Ascending aorta (tissue), 2 donors: ENCODE measurements around the gene LAMA4. TPM values are rescaled to one million over a fixed set of nuclear protein-coding genes. Genes with fewer than 3 reads are reported as not detected.
A peak's percentile ranks its signal among the peaks of the same experiment; 100 is the strongest.

ENCODE experiments used
- DNase-seq, 2 donors: peaks; one replicate each; pipeline ENCODE4 v3.0.0-alpha.2; 2019; ENCODE audit warnings: low spot score in 2 of 2
- H3K27ac ChIP-seq, 2 donors: fragments of 200-600 bp; sonication (generic); one replicate each; pipeline ENCODE4 v1.5.1; 2016 to 2017; ENCODE audit warnings: mild to moderate bottlenecking in 1 of 2
- H3K27me3 ChIP-seq: fragments of 200-600 bp; sonication (generic); one replicate; pipeline ENCODE4 v1.5.1; 2017
- H3K36me3 ChIP-seq, 2 donors: fragments of 200-600 bp; sonication (generic); one replicate each; pipeline ENCODE4 v1.5.1; 2016
- H3K4me1 ChIP-seq, 2 donors: fragments of 200-600 bp; sonication (generic); one replicate each; pipeline ENCODE4 v1.5.1; 2016 to 2017; ENCODE audit warnings: mild to moderate bottlenecking in 1 of 2
- H3K4me3 ChIP-seq, 2 donors: fragments of 200-600 bp; sonication (generic); one replicate each; pipeline ENCODE4 v1.5.1; 2016 to 2017; ENCODE audit warnings: mild to moderate bottlenecking in 1 of 2
- H3K9me3 ChIP-seq, 2 donors: fragments of 200-600 bp; sonication (generic); one replicate each; pipeline ENCODE4 v1.5.1; 2016
- intact Hi-C: fragments of 100-400 bp; cut with DNase I; formaldehyde crosslinking; loops from one replicate; pipeline ENCODE4 v1.15.1; 2023
- total RNA-seq: library from RNA; depleted of rRNA; stranded (reverse); fragments of >200 nt; gene quantifications from one replicate; pipeline ENCODE4 v1.1.0, GENCODE V29; 2016
- TF ChIP-seq, protein P1 (sequence below), 3 experiments: fragments of 200-600 bp in 2 of 3; fragments of 450-650 bp in 1 of 3; sonication (generic) in 2 of 3; IDR thresholded peaks; one replicate each; pipeline ENCODE4 v1.5.1; 2016 to 2019; ENCODE audit warnings: antibody characterized with exemption in 3 of 3, mild to moderate bottlenecking in 1 of 3, moderate library complexity in 1 of 3

Gene LAMA4
- total RNA-seq, 1 donor from 2014 or later = 49.0 TPM

DNA sequence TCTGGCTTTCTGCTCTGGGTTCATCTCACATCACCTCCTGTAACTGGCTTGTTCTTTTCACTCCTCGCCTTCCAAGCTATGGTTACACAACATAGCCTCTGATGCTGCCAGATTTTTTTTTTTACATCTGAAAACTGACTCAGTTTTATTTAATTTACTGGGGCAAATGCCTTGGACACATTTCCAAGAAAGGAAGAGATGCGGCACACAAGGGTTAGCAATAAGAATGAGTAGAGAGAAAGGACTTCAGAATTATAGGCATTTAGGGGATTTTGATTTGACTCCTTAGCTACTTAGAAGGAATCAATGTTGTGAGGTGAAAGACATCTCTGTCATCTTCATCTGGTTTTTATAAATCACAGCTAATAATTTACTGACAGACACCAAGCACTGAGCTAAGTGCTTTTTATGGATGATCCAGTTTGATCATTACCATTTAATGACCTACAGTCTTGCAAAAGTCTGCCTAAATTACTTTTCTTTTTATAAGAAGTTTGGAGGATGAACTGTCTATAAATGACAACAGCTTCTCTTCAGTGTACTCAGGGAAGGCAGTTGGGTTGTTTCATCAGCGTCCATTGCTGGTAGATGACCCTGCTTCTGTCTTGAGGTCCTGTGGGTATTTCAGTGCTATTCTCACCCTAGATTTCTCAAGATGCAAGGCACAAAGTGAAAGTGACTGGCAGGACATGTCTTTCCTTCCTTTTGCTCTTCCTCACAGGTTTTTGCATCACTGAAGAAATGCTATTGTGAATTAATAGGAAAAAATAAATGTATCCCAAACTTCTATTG is 31.1 kb downstream of the LAMA4 start:
- no peaks in the 10 kb centered on the region for H3K36me3 ChIP-seq
- H3K4me1 ChIP-seq = peaks cover 4 to 19% of the 10 kb centered on the region in 2 donors
- H3K27me3 ChIP-seq = no peaks in the 10 kb centered on the region
- peak overlapping the region; percentile 45 to 72 for H3K27ac ChIP-seq
- DNase-seq = no peak
- intact Hi-C loops = no loop called here
- no peaks in the 10 kb centered on the region for H3K9me3 ChIP-seq
- H3K4me3 ChIP-seq = no peak overlapping the region
- TF ChIP-seq, protein P1, sequence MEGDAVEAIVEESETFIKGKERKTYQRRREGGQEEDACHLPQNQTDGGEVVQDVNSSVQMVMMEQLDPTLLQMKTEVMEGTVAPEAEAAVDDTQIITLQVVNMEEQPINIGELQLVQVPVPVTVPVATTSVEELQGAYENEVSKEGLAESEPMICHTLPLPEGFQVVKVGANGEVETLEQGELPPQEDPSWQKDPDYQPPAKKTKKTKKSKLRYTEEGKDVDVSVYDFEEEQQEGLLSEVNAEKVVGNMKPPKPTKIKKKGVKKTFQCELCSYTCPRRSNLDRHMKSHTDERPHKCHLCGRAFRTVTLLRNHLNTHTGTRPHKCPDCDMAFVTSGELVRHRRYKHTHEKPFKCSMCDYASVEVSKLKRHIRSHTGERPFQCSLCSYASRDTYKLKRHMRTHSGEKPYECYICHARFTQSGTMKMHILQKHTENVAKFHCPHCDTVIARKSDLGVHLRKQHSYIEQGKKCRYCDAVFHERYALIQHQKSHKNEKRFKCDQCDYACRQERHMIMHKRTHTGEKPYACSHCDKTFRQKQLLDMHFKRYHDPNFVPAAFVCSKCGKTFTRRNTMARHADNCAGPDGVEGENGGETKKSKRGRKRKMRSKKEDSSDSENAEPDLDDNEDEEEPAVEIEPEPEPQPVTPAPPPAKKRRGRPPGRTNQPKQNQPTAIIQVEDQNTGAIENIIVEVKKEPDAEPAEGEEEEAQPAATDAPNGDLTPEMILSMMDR (IDR thresholded peaks at IDR 0.05) = no peak

DNA sequence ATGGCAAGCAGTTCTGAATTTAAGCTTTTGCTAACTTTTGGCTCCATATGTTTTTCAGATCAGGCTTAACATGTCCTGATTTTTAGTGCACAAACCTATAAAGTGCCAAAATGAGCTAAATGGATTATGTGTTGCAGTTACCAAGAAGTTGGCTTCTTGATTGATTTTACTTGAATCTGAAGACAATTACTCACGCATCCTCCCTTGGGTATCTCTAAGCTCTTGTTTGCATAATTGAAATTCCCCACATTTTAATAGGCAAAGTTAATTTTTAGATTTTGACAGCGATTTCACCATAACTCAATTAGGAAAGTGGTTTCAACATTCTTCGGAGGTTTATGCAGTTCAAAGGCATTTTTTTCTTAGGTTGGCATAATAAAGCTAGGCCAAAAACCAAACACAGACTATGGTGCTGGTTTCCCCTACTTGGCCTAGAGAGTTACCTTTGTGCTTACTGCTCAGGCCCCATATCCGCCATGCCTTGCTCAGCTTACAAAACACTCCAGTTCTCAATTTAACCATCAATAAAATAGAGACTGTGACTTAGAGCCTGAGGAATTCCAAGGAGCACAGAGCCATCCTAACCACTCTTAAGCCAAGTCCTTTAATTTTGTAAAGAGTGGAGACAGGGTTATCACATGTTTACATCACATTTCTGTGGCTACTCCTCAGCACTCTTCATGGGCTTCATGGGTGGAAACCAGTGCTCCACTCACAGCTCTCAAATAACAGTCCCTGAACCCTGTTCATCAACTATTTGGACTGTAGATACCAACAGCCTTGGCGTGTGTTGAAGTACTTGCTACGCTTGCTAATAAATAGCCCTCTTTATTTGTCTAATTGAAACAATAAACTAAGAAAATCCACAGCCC is 32.1 kb downstream of the LAMA4 start:
- intact Hi-C loops = no loop called here
- H3K4me1 ChIP-seq = peaks cover 4 to 19% of the 10 kb centered on the region in 2 donors
- H3K27me3 ChIP-seq = no peaks in the 10 kb centered on the region
- H3K27ac ChIP-seq = peak overlapping the region; percentile 45 to 72
- TF ChIP-seq, protein P1 (IDR thresholded peaks at IDR 0.05) = no peak
- no peak overlapping the region for H3K4me3 ChIP-seq
- no peak for DNase-seq
- no peaks in the 10 kb centered on the region for H3K36me3 ChIP-seq
- H3K9me3 ChIP-seq = no peaks in the 10 kb centered on the region

DNA sequence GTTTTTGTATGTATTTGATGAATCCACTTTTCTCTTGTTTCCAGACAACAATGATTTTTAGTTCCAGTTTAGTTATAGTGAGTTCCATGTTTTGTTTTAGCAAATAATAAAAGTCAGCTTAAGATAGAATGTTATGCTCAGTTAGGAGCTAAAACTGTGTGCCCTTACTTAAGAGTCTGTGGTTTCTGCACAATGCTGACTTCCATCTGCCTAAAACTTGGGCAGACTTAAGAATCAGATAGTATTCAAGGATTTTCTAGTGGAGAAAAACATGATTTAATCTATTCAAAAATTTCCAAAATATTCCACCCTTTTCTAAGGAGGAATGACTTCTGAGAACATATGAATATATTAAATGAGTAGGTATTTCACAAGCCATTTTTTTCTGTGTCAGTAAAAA is 32.8 kb downstream of the LAMA4 start:
- peak overlapping the region; percentile 11 to 29 for H3K27ac ChIP-seq
- intact Hi-C loops = no loop called here

DNA sequence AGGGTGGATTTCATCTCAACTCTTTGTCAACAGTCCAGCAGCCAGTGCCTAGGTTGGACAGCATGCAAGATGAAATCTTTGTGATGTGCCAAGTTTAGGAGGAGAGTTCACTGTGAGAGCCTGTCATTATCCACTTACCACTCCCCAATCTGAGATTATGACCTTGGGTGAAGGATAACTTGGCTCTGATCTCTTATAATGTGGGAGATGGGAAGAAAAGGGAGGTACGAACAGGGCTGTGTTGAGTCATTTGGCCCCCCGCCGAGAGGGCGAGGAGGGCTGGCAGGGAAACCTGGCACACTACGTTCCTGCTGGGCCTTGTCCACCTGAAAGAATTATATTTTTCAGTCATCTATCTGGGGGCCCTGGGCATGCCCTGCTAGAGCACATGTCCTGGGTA is 35.8 kb downstream of the LAMA4 start:
- no peak overlapping the region for H3K27ac ChIP-seq
- H3K4me1 ChIP-seq = peaks cover 4 to 20% of the 10 kb centered on the region in 2 donors
- no peak overlapping the region for H3K4me3 ChIP-seq

More for the DNA sequence above, 32.8 kb downstream of the LAMA4 start:
- TF ChIP-seq, protein P1 (IDR thresholded peaks at IDR 0.05) = no peak
- Histone ChIP-seq H3K4me3 (no peak overlapping the region), H3K27me3 (no peaks in the 10 kb centered on the region), H3K4me1 (peaks cover 4 to 22% of the 10 kb centered on the region in 2 donors), H3K9me3 (no peaks in the 10 kb centered on the region), H3K36me3 (no peaks in the 10 kb centered on the region)
- DNase-seq = no peak

More for the DNA sequence above, 35.8 kb downstream of the LAMA4 start:
- intact Hi-C loops = loop anchor here (5.0 kb wide), 1 partner anchor 36 kb away; no protein-coding TSS in a partner anchor
- TF ChIP-seq, protein P1 (IDR thresholded peaks at IDR 0.05) = no peak
- DNase-seq = no peak
- no peaks in the 10 kb centered on the region for H3K36me3 ChIP-seq
- H3K27me3 ChIP-seq = no peaks in the 10 kb centered on the region
- H3K9me3 ChIP-seq = no peaks in the 10 kb centered on the region
